Activated B cell treated with CpG ODN at 0.5 μM for 24 hours (primary cell): ENCODE data around the gene DAGLA. TPM values are rescaled to one million over a fixed set of nuclear protein-coding genes. Genes with fewer than 3 reads are reported as not detected.

ENCODE experiments used
- ATAC-seq: fragments of 200-7000 bp; cut with Tn5 transposase; one replicate; pipeline ENCODE4 v1.10.0; 2021; ENCODE audit warnings: low read depth, mild to moderate bottlenecking, moderate library complexity
- CTCF ChIA-PET: fragments of 350-600 bp; sonication (Branson Sonifier 250); formaldehyde crosslinking; loops from one replicate; lab custom pipeline; 2021; ENCODE audit warnings: antibody characterized with exemption; lab: Charles Lee
- POLR2A ChIA-PET: fragments of 350-600 bp; sonication (Branson Sonifier 250); formaldehyde crosslinking; loops from one replicate; lab custom pipeline; 2021; ENCODE audit warnings: antibody characterized with exemption; lab: Charles Lee
- DNase-seq: peaks from one replicate; pipeline ENCODE4 v3.0.0; 2022
- H3K27ac Mint-ChIP-seq: one replicate; pipeline ENCODE4 v1.8.0; 2020; ENCODE audit warnings: mixed read lengths
- H3K27me3 Mint-ChIP-seq: one replicate; pipeline ENCODE4 v1.8.0; 2021; ENCODE audit warnings: mixed read lengths
- H3K36me3 Mint-ChIP-seq: one replicate; pipeline ENCODE4 v1.8.0; 2021; ENCODE audit warnings: low read depth, mixed read lengths
- H3K4me1 Mint-ChIP-seq: one replicate; pipeline ENCODE4 v1.8.0; 2021; ENCODE audit warnings: mixed read lengths
- H3K4me3 Mint-ChIP-seq: one replicate; pipeline ENCODE4 v1.8.0; 2020; ENCODE audit warnings: mild to moderate bottlenecking, mixed read lengths
- H3K9me3 Mint-ChIP-seq: one replicate; pipeline ENCODE4 v1.8.0; 2020; ENCODE audit warnings: mixed read lengths
- CTCF ChIP-seq: fragments of 200-600 bp; IDR thresholded peaks from one replicate; pipeline ENCODE4 v1.8.0; 2022; ENCODE audit warnings: antibody characterized with exemption, mild to moderate bottlenecking
- intact Hi-C: fragments of 100-400 bp; cut with micrococcal nuclease; formaldehyde crosslinking; loops from one replicate; pipeline ENCODE4 v1.15.1; 2024
- total RNA-seq: library from RNA; stranded (reverse); gene quantifications from 2 replicates; pipeline ENCODE4 v1.2.3, GENCODE V29; 2022

Gene DAGLA
- total RNA-seq, 1 donor from 2014 or later = not detected

- Mint-ChIP-seq H3K4me3 (no peak overlapping the region), H3K27me3 (no peaks in the 10 kb centered on the region), H3K27ac (no peak overlapping the region), H3K36me3 (no peaks in the 10 kb centered on the region), H3K9me3 (no peaks in the 10 kb centered on the region), H3K4me1 (no peaks in the 10 kb centered on the region)
- ChIA-PET CTCF (no interaction called here), POLR2A (no interaction called here)
- DNase-seq = no peak
- ATAC-seq = no peak
- TF ChIP-seq CTCF = no peak
- intact Hi-C loops = no loop called here
Measured at GRCh38 chr11:61768376-61769076, 88.3 kb downstream of the DAGLA start.

DNA sequence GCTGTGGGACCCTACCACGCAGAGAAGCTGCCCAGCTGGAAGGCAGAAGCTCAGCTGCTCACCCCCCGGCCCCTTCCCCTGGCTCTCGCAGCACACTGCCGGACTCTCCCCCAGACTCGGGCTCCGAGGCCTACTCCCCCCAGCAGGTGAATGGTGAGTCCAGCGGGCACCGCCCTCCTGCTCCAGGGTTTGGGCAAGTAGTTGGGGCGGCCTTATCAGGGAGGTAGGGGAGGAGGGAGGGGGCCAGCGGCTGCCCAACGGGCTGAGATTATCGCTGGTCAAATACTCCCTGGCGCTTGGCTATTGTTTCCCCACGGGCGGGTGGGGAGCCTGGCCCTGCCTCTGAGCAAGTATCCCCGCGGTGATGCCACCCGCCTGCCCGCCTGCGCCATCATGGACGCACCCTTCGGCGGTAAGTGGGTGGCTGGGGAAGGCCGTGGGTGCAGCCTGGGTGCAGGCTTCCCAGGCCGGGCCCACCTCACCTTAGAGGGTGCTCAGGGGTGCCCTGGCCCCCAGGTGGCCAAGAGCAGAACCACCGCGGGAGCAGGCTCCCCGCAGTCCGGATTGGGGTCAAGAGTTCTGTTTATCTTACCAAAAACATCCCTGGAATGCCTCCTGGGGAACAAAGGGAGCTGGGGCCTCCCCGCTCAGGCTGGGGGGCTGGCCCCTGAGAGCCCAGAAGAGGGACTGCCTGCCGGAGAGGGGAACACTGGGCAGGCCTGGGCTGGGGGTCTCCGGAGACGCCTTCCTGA, 89.2 kb downstream of the DAGLA start:
- ChIA-PET POLR2A (no interaction called here), CTCF (no interaction called here)
- Mint-ChIP-seq H3K36me3 (no peaks in the 10 kb centered on the region), H3K27ac (no peak overlapping the region), H3K4me3 (no peak overlapping the region), H3K9me3 (no peaks in the 10 kb centered on the region), H3K4me1 (no peaks in the 10 kb centered on the region), H3K27me3 (no peaks in the 10 kb centered on the region)
- no peak for ATAC-seq
- intact Hi-C loops = no loop called here
- no peak for DNase-seq
- TF ChIP-seq CTCF = no peak

GRCh38 chr11:61769946-61770683, 89.9 kb downstream of the DAGLA start:
- intact Hi-C loops = no loop called here
- no peak for TF ChIP-seq CTCF
- no peaks in the 10 kb centered on the region for H3K4me1 Mint-ChIP-seq
- ChIA-PET CTCF (no interaction called here), POLR2A (no interaction called here)
- H3K27ac Mint-ChIP-seq = no peak overlapping the region
- no peaks in the 10 kb centered on the region for H3K27me3 Mint-ChIP-seq
- no peak for ATAC-seq
- DNase-seq = no peak
- no peaks in the 10 kb centered on the region for H3K36me3 Mint-ChIP-seq
- H3K9me3 Mint-ChIP-seq = no peaks in the 10 kb centered on the region
- no peak overlapping the region for H3K4me3 Mint-ChIP-seq

DNA sequence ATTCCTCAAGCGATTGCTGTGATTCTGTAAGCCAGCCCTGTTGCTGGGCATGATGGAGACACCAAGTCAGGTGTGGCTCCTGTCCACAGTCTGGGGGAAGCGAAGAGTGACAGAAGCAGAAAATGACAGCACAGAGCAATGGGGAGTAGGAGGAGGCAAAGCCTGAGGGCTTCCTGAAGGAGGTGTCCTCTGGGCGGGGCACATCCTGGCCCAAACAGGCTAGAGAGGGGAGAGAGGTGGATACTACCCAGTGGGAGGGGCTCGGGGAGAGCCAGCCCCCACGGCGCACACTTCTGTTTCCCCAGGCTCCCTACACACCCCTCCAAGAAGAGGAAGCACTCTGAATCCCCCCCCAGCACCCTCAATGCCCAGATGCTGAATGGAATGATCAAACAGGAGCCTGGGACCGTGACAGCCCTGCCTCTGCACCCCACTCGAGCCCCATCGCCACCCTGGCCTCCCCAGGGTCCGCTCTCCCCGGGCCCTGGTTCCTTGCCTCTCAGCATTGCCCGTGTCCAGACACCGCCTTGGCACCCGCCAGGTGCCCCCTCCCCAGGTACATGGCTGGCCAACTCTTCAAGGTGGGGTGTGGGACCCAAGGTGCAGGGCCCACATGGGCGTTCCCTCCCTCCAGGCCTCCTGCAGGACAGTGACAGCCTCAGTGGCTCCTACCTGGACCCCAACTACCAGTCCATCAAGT, 91.2 kb downstream of the DAGLA start:
- intact Hi-C loops = no loop called here
- DNase-seq = no peak
- Mint-ChIP-seq H3K36me3 (no peaks in the 10 kb centered on the region), H3K9me3 (no peaks in the 10 kb centered on the region), H3K27ac (no peak overlapping the region), H3K4me1 (peaks cover 1% of the 10 kb centered on the region), H3K4me3 (no peak overlapping the region), H3K27me3 (peaks cover 3% of the 10 kb centered on the region)
- ATAC-seq = no peak
- CTCF ChIA-PET = no interaction called here
- TF ChIP-seq CTCF = no peak
- POLR2A ChIA-PET = no interaction called here
